WERI-Rb-1 (cell line): ENCODE results near the gene IL12RB2.
"Not testable (repeated sequence)": the region's sequence is repeated elsewhere in the genome, so short reads cannot be mapped to it uniquely, and the experiment has no call there.

Experiments
- DNase-seq: peaks from one replicate; pipeline ENCODE4 v3.0.0-alpha.2; 2020
- H3K27ac ChIP-seq: fragments of 250-450 bp; sonication (Bioruptor Pico); 2 replicates; pipeline ENCODE4 v1.5.1; 2020; ENCODE audit warnings: mild to moderate bottlenecking, moderate library complexity
- H3K27me3 ChIP-seq: fragments of 250-450 bp; sonication (Bioruptor Pico); 2 replicates; pipeline ENCODE4 v1.5.1; 2021; ENCODE audit warnings: mild to moderate bottlenecking, low read depth, moderate library complexity; ENCODE audit not compliant: insufficient read depth, severe bottlenecking
- H3K36me3 ChIP-seq: fragments of 250-450 bp; sonication (Bioruptor Pico); 2 replicates; pipeline ENCODE4 v1.5.1; 2020; ENCODE audit warnings: mild to moderate bottlenecking, moderate library complexity
- H3K4me3 ChIP-seq: 2 replicates; pipeline ENCODE4 v1.5.1; 2011; ENCODE audit warnings: low read depth, mild to moderate bottlenecking, control low read depth, low read length
- H3K9me3 ChIP-seq: fragments of 250-450 bp; sonication (Bioruptor Pico); 2 replicates; pipeline ENCODE4 v1.5.1; 2021; ENCODE audit warnings: mild to moderate bottlenecking, moderate library complexity; ENCODE audit not compliant: severe bottlenecking
- CTCF ChIP-seq: IDR thresholded peaks from 2 replicates; pipeline ENCODE4 v1.5.1; 2011; ENCODE audit warnings: low read depth, mild to moderate bottlenecking, control low read depth, inconsistent platforms, low read length

IL12RB2 gene

GRCh38 chr1:67405473-67406245 is 98.0 kb downstream of the IL12RB2 start:
- Histone ChIP-seq H3K27ac (no peak overlapping the region), H3K4me3 (no peak overlapping the region), H3K36me3 (peaks cover 6% of the 10 kb centered on the region), H3K9me3 (no peaks in the 10 kb centered on the region), H3K27me3 (no peaks in the 10 kb centered on the region)
- DNase-seq: no peak
- TF ChIP-seq CTCF: no peak

GRCh38 chr1:67407498-67407897 is 99.8 kb downstream of the IL12RB2 start:
- Histone ChIP-seq H3K4me3 (no peak overlapping the region), H3K27ac (no peak overlapping the region), H3K36me3 (peaks cover 18% of the 10 kb centered on the region), H3K9me3 (no peaks in the 10 kb centered on the region), H3K27me3 (no peaks in the 10 kb centered on the region)
- no peak for TF ChIP-seq CTCF
- no peak for DNase-seq

GRCh38 chr1:67408148-67408547 is 100.5 kb downstream of the IL12RB2 start:
- H3K36me3 ChIP-seq: peaks cover 21% of the 10 kb centered on the region
- no peak overlapping the region for H3K4me3 ChIP-seq
- no peaks in the 10 kb centered on the region for H3K27me3 ChIP-seq
- no peak overlapping the region for H3K27ac ChIP-seq
- no peak for TF ChIP-seq CTCF
- H3K9me3 ChIP-seq: no peaks in the 10 kb centered on the region
- DNase-seq: no peak

- not testable (repeated sequence) for H3K4me3 ChIP-seq, H3K27ac ChIP-seq, H3K27me3 ChIP-seq, H3K9me3 ChIP-seq, DNase-seq
- H3K36me3 ChIP-seq: peaks cover 69% of the 10 kb centered on the region
These were observed 105.4 kb downstream of the IL12RB2 start for GRCh38 chr1:67413101-67413500.

- Histone ChIP-seq H3K9me3 (no peaks in the 10 kb centered on the region), H3K4me3 (no peak overlapping the region), H3K36me3 (peaks cover 83% of the 10 kb centered on the region), H3K27ac (no peak overlapping the region), H3K27me3 (no peaks in the 10 kb centered on the region)
- no peak for TF ChIP-seq CTCF
- DNase-seq: no peak
These were observed 106.9 kb downstream of the IL12RB2 start for GRCh38 chr1:67414574-67414973.

- Histone ChIP-seq H3K36me3 (peaks cover 86% of the 10 kb centered on the region), H3K27ac (no peak overlapping the region), H3K4me3 (no peak overlapping the region), H3K27me3 (no peaks in the 10 kb centered on the region), H3K9me3 (no peaks in the 10 kb centered on the region)
- DNase-seq: no peak
- TF ChIP-seq CTCF: no peak
These were observed 107.4 kb downstream of the IL12RB2 start for GRCh38 chr1:67415041-67415440.

GRCh38 chr1:67417733-67418132 is 110.1 kb downstream of the IL12RB2 start:
- H3K27ac ChIP-seq, H3K27me3 ChIP-seq, H3K4me3 ChIP-seq, DNase-seq, H3K9me3 ChIP-seq: not testable (repeated sequence)
- H3K36me3 ChIP-seq: peaks cover 97% of the 10 kb centered on the region
